ENCODE results near the gene SFT2D1.
"Not testable (repeated sequence)": the region's sequence is repeated elsewhere in the genome, so short reads cannot be mapped to it uniquely, and the experiment has no call there.

SFT2D1 gene

GRCh38 chr6:166366921-166367320, 24.6 kb upstream of the SFT2D1 start:
- H3K4me3 ChIP-seq, result no peak overlapping the region
- no peaks in the 10 kb centered on the region for H3K36me3 ChIP-seq (ENCODE audit: insufficient read depth, low read length)
- no peak for DNase-seq (ENCODE audit: low read depth, low spot score)
- H3K9ac ChIP-seq (ENCODE audit: insufficient read length), result no peak overlapping the region
- TF ChIP-seq FOXP2 (optimal IDR thresholded peaks at IDR 0.05; ENCODE audit: control extremely low read depth, extremely low read length, insufficient read depth), result no peak
- no peak for TF ChIP-seq POLR2AphosphoS5 (IDR thresholded peaks at IDR 0.05; ENCODE audit: borderline replicate concordance, low read depth, low read length)
- no peak for TF ChIP-seq EZH2 (IDR thresholded peaks at IDR 0.05)
- no peaks in the 10 kb centered on the region for H3K9me3 ChIP-seq (ENCODE audit: low read depth, low read length)
- H3K27ac ChIP-seq, result no peak overlapping the region

- Histone ChIP-seq H3K9ac (ENCODE audit: insufficient read length) (no peak overlapping the region), H3K4me3 (no peak overlapping the region), H3K36me3 (ENCODE audit: insufficient read depth, low read length) (no peaks in the 10 kb centered on the region), H3K9me3 (ENCODE audit: low read depth, low read length) (no peaks in the 10 kb centered on the region), H3K27ac (no peak overlapping the region)
- no peak for DNase-seq (ENCODE audit: low read depth, low spot score)
- TF ChIP-seq EZH2 (IDR thresholded peaks at IDR 0.05), result no peak
- no peak for TF ChIP-seq FOXP2 (optimal IDR thresholded peaks at IDR 0.05; ENCODE audit: control extremely low read depth, extremely low read length, insufficient read depth)
- TF ChIP-seq POLR2AphosphoS5 (IDR thresholded peaks at IDR 0.05; ENCODE audit: borderline replicate concordance, low read depth, low read length), result no peak
Observed at GRCh38 chr6:166365806-166366205, 23.5 kb upstream of the SFT2D1 start.

GRCh38 chr6:166365221-166365620, 22.9 kb upstream of the SFT2D1 start:
- Histone ChIP-seq H3K9ac (ENCODE audit: insufficient read length) (no peak overlapping the region), H3K27ac (no peak overlapping the region), H3K4me3 (no peak overlapping the region), H3K36me3 (ENCODE audit: insufficient read depth, low read length) (no peaks in the 10 kb centered on the region), H3K9me3 (ENCODE audit: low read depth, low read length) (no peaks in the 10 kb centered on the region)
- no peak for TF ChIP-seq POLR2AphosphoS5 (IDR thresholded peaks at IDR 0.05; ENCODE audit: borderline replicate concordance, low read depth, low read length)
- TF ChIP-seq EZH2 (IDR thresholded peaks at IDR 0.05), result no peak
- no peak for TF ChIP-seq FOXP2 (optimal IDR thresholded peaks at IDR 0.05; ENCODE audit: control extremely low read depth, extremely low read length, insufficient read depth)
- DNase-seq (ENCODE audit: low read depth, low spot score), result no peak

GRCh38 chr6:166364456-166364855, 22.1 kb upstream of the SFT2D1 start:
- Histone ChIP-seq H3K9ac (ENCODE audit: insufficient read length) (no peak overlapping the region), H3K36me3 (ENCODE audit: insufficient read depth, low read length) (no peaks in the 10 kb centered on the region), H3K9me3 (ENCODE audit: low read depth, low read length) (no peaks in the 10 kb centered on the region), H3K27ac (no peak overlapping the region), H3K4me3 (no peak overlapping the region)
- DNase-seq (ENCODE audit: low read depth, low spot score), result no peak
- no peak for TF ChIP-seq POLR2AphosphoS5 (IDR thresholded peaks at IDR 0.05; ENCODE audit: borderline replicate concordance, low read depth, low read length)
- TF ChIP-seq EZH2 (IDR thresholded peaks at IDR 0.05), result no peak
- no peak for TF ChIP-seq FOXP2 (optimal IDR thresholded peaks at IDR 0.05; ENCODE audit: control extremely low read depth, extremely low read length, insufficient read depth)

- H3K36me3 ChIP-seq (ENCODE audit: insufficient read depth, low read length); H3K9me3 ChIP-seq (ENCODE audit: low read depth, low read length); H3K9ac ChIP-seq (ENCODE audit: insufficient read length); H3K4me3 ChIP-seq; DNase-seq (ENCODE audit: low read depth, low spot score); H3K27ac ChIP-seq: not testable (repeated sequence)
Observed at GRCh38 chr6:166362427-166362826, 20.1 kb upstream of the SFT2D1 start.

GRCh38 chr6:166361077-166361429, 18.7 kb upstream of the SFT2D1 start:
- DNase-seq (ENCODE audit: low read depth, low spot score), result no peak
- H3K9ac ChIP-seq (ENCODE audit: insufficient read length), result no peak overlapping the region

GRCh38 chr6:166360243-166361076, 18.1 kb upstream of the SFT2D1 start:
- Histone ChIP-seq H3K9me3 (ENCODE audit: low read depth, low read length) (no peaks in the 10 kb centered on the region), H3K36me3 (ENCODE audit: insufficient read depth, low read length) (no peaks in the 10 kb centered on the region), H3K4me3 (no peak overlapping the region), H3K9ac (ENCODE audit: insufficient read length) (no peak overlapping the region), H3K27ac (no peak overlapping the region)
- TF ChIP-seq FOXP2 (optimal IDR thresholded peaks at IDR 0.05; ENCODE audit: control extremely low read depth, extremely low read length, insufficient read depth), result no peak
- no peak for TF ChIP-seq POLR2AphosphoS5 (IDR thresholded peaks at IDR 0.05; ENCODE audit: borderline replicate concordance, low read depth, low read length)
- no peak for TF ChIP-seq EZH2 (IDR thresholded peaks at IDR 0.05)
- no peak for DNase-seq (ENCODE audit: low read depth, low spot score)

More at GRCh38 chr6:166361077-166361429, 18.7 kb upstream of the SFT2D1 start:
- TF ChIP-seq POLR2AphosphoS5 (IDR thresholded peaks at IDR 0.05; ENCODE audit: borderline replicate concordance, low read depth, low read length) (no peak), EZH2 (IDR thresholded peaks at IDR 0.05) (no peak), FOXP2 (optimal IDR thresholded peaks at IDR 0.05; ENCODE audit: control extremely low read depth, extremely low read length, insufficient read depth) (no peak)
- H3K4me3 ChIP-seq, result no peak overlapping the region
- H3K9me3 ChIP-seq (ENCODE audit: low read depth, low read length), result no peaks in the 10 kb centered on the region
- H3K27ac ChIP-seq, result no peak overlapping the region
- no peaks in the 10 kb centered on the region for H3K36me3 ChIP-seq (ENCODE audit: insufficient read depth, low read length)

GRCh38 chr6:166355552-166355951, 13.2 kb upstream of the SFT2D1 start:
- TF ChIP-seq EZH2 (IDR thresholded peaks at IDR 0.05) (no peak), POLR2AphosphoS5 (IDR thresholded peaks at IDR 0.05; ENCODE audit: borderline replicate concordance, low read depth, low read length) (no peak), FOXP2 (optimal IDR thresholded peaks at IDR 0.05; ENCODE audit: control extremely low read depth, extremely low read length, insufficient read depth) (no peak)
- no peak overlapping the region for H3K9ac ChIP-seq (ENCODE audit: insufficient read length)
- H3K4me3 ChIP-seq, result no peak overlapping the region
- H3K9me3 ChIP-seq (ENCODE audit: low read depth, low read length), result no peaks in the 10 kb centered on the region
- H3K36me3 ChIP-seq (ENCODE audit: insufficient read depth, low read length), result no peaks in the 10 kb centered on the region
- no peak for DNase-seq (ENCODE audit: low read depth, low spot score)
- no peak overlapping the region for H3K27ac ChIP-seq

- H3K9ac ChIP-seq (ENCODE audit: insufficient read length), result no peak overlapping the region
- H3K9me3 ChIP-seq (ENCODE audit: low read depth, low read length), result no peaks in the 10 kb centered on the region
- no peak overlapping the region for H3K27ac ChIP-seq
- TF ChIP-seq EZH2 (IDR thresholded peaks at IDR 0.05), result no peak
- no peak for TF ChIP-seq POLR2AphosphoS5 (IDR thresholded peaks at IDR 0.05; ENCODE audit: borderline replicate concordance, low read depth, low read length)
- no peak for TF ChIP-seq FOXP2 (optimal IDR thresholded peaks at IDR 0.05; ENCODE audit: control extremely low read depth, extremely low read length, insufficient read depth)
- no peak for DNase-seq (ENCODE audit: low read depth, low spot score)
- no peaks in the 10 kb centered on the region for H3K36me3 ChIP-seq (ENCODE audit: insufficient read depth, low read length)
- no peak overlapping the region for H3K4me3 ChIP-seq
Observed at GRCh38 chr6:166354965-166355364, 12.6 kb upstream of the SFT2D1 start.
